Measurements from ENCODE around the gene SYNCRIP. TPM values are rescaled to one million over a fixed set of nuclear protein-coding genes. Genes with fewer than 3 reads are reported as not detected.

SYNCRIP gene
- total and polyA plus RNA-seq, 2 of the 13 experiments (the other 11 are each of a cell fraction or from before 2014, with no cell fraction given) = 8.1 to 112 TPM

DNA sequence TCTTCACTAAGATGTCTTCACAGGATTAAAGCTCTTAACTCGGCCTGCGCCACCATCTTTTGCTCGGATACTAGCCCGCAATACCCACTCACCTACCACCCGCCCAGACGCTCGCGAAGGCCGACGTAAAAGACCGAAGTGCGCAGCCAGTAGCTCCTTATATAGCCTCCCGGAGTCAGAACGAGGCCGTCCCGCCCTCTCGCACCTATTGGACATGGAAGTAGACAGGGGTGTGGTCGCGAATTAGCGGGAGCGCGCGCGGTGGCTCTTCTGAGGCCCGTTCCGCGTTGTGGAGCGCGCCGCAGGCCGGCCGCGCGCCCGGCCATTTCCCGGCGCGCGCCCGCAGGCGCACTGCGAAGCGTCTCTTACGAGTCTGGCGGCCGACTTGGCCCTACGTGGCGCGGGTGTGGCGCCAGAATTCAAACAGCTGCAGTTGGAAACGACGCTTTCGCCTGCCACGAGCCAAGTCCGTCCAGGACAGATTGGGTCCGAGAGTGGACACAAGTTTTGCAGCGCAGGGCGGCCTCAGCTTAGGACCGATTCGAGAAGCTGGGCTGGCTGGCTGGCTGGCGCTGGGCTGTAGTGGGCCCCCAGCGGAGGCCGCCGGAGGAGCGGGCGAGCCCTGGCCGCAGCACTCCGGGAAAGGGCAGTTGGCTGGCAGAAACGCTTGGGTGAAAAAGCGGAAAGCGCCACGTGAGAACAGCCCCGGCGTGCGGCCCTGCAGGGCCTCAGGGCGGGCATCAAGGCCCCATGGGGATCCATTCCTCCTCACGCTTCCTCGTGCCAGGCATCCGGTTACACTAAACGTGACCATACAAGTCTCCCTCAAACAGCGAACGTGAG is 36.1 kb upstream of the SYNCRIP start (continued):
- TF ChIP-seq ZNF33A (CRISPR knock-in tag; IDR thresholded peaks at IDR 0.05; ENCODE audit: borderline replicate concordance) (no peak), SAFB2 (CRISPR knock-in tag; IDR thresholded peaks at IDR 0.05; ENCODE audit: borderline replicate concordance, low read depth) (peak; percentile 76; the same call in 1 of the 2 replicates), TBL1XR1 (IDR thresholded peaks at IDR 0.05; ENCODE audit: borderline replicate concordance, low read length, partially characterized antibody) (peak; percentile 66), ZNF274 (CRISPR knock-in tag; IDR thresholded peaks at IDR 0.05) (peak; percentile 86; the same call in 1 of the 2 replicates), ZNF225 (CRISPR knock-in tag; IDR thresholded peaks at IDR 0.05) (no peak), GATAD2A (CRISPR knock-in tag; IDR thresholded peaks at IDR 0.05) (no peak; the same call in 1 of the 2 replicates), ZFP62 (CRISPR knock-in tag; IDR thresholded peaks at IDR 0.05) (no peak), TBX2 (CRISPR knock-in tag; IDR thresholded peaks at IDR 0.05; ENCODE audit: borderline replicate concordance) (peak; percentile 84), MIER3 (CRISPR knock-in tag; IDR thresholded peaks at IDR 0.05; ENCODE audit: borderline replicate concordance) (peak; percentile 81), NCOA1 (CRISPR knock-in tag; IDR thresholded peaks at IDR 0.05) (0 out of 2 replicates have a peak, but pooled peaks have one; percentile 17), ZNF883 (CRISPR knock-in tag; IDR thresholded peaks at IDR 0.05; ENCODE audit: not compliant biosample characterization) (peak; percentile 63), ZSCAN12 (CRISPR knock-in tag; IDR thresholded peaks at IDR 0.05) (0 out of 2 replicates have a peak, but pooled peaks have one; percentile 39), PITX1 (CRISPR knock-in tag; IDR thresholded peaks at IDR 0.05) (0 out of 2 replicates have a peak, but pooled peaks have one; percentile 13), HES4 (CRISPR knock-in tag; IDR thresholded peaks at IDR 0.05; ENCODE audit: borderline replicate concordance) (peak; percentile 68), SRF (IDR thresholded peaks at IDR 0.05; ENCODE audit: low read depth, low read length) (no peak), ZNF432 (CRISPR knock-in tag; IDR thresholded peaks at IDR 0.05; ENCODE audit: borderline replicate concordance) (no peak), ZNF850 (CRISPR knock-in tag; conservative IDR thresholded peaks at IDR 0.05) (no peak; the same call in 1 of the 2 replicates), SSRP1 (CRISPR knock-in tag; IDR thresholded peaks at IDR 0.05) (no peak)
- TF ChIP-seq, protein P1, sequence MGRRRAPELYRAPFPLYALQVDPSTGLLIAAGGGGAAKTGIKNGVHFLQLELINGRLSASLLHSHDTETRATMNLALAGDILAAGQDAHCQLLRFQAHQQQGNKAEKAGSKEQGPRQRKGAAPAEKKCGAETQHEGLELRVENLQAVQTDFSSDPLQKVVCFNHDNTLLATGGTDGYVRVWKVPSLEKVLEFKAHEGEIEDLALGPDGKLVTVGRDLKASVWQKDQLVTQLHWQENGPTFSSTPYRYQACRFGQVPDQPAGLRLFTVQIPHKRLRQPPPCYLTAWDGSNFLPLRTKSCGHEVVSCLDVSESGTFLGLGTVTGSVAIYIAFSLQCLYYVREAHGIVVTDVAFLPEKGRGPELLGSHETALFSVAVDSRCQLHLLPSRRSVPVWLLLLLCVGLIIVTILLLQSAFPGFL (CRISPR knock-in tag; IDR thresholded peaks at IDR 0.05) = no peak
- TF ChIP-seq, protein P2, sequence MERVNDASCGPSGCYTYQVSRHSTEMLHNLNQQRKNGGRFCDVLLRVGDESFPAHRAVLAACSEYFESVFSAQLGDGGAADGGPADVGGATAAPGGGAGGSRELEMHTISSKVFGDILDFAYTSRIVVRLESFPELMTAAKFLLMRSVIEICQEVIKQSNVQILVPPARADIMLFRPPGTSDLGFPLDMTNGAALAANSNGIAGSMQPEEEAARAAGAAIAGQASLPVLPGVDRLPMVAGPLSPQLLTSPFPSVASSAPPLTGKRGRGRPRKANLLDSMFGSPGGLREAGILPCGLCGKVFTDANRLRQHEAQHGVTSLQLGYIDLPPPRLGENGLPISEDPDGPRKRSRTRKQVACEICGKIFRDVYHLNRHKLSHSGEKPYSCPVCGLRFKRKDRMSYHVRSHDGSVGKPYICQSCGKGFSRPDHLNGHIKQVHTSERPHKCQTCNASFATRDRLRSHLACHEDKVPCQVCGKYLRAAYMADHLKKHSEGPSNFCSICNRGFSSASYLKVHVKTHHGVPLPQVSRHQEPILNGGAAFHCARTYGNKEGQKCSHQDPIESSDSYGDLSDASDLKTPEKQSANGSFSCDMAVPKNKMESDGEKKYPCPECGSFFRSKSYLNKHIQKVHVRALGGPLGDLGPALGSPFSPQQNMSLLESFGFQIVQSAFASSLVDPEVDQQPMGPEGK (CRISPR knock-in tag; IDR thresholded peaks at IDR 0.05) = peak; percentile 36; the same call in 1 of the 2 replicates
- TF ChIP-seq, protein P3, sequence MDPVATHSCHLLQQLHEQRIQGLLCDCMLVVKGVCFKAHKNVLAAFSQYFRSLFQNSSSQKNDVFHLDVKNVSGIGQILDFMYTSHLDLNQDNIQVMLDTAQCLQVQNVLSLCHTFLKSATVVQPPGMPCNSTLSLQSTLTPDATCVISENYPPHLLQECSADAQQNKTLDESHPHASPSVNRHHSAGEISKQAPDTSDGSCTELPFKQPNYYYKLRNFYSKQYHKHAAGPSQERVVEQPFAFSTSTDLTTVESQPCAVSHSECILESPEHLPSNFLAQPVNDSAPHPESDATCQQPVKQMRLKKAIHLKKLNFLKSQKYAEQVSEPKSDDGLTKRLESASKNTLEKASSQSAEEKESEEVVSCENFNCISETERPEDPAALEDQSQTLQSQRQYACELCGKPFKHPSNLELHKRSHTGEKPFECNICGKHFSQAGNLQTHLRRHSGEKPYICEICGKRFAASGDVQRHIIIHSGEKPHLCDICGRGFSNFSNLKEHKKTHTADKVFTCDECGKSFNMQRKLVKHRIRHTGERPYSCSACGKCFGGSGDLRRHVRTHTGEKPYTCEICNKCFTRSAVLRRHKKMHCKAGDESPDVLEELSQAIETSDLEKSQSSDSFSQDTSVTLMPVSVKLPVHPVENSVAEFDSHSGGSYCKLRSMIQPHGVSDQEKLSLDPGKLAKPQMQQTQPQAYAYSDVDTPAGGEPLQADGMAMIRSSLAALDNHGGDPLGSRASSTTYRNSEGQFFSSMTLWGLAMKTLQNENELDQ (CRISPR knock-in tag; IDR thresholded peaks at IDR 0.05; ENCODE audit: borderline replicate concordance) = peak; percentile 66; the same call in 1 of the 2 replicates
- TF ChIP-seq, protein P4, sequence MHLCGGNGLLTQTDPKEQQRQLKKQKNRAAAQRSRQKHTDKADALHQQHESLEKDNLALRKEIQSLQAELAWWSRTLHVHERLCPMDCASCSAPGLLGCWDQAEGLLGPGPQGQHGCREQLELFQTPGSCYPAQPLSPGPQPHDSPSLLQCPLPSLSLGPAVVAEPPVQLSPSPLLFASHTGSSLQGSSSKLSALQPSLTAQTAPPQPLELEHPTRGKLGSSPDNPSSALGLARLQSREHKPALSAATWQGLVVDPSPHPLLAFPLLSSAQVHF (CRISPR knock-in tag; IDR thresholded peaks at IDR 0.05) = peak; percentile 90
- TF ChIP-seq, protein P5, sequence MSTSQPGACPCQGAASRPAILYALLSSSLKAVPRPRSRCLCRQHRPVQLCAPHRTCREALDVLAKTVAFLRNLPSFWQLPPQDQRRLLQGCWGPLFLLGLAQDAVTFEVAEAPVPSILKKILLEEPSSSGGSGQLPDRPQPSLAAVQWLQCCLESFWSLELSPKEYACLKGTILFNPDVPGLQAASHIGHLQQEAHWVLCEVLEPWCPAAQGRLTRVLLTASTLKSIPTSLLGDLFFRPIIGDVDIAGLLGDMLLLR (CRISPR knock-in tag; IDR thresholded peaks at IDR 0.05) = peak; percentile 91

All from HepG2 (cell line).